Cardiac septum (tissue), 1 donor: ENCODE results near the gene TBC1D2. TPM values are rescaled to one million over a fixed set of nuclear protein-coding genes. Genes with fewer than 3 reads are reported as not detected.

Experiments used
- DNase-seq: peaks from one replicate; pipeline ENCODE4 v3.0.0-alpha.2; 2020; ENCODE audit warnings: low spot score
- intact Hi-C: fragments of 100-400 bp; cut with DNase I; formaldehyde crosslinking; loops from one replicate; pipeline ENCODE4 v1.14.0; 2022
- total RNA-seq: library from RNA; stranded (reverse); fragmentation: NEBNext Ultra II Directional; extraction: Animal tissue kit (Norgen Biotek cat#: 25700); gene quantifications from one replicate; pipeline ENCODE4 v1.2.1, GENCODE V29; 2021
- donor health status: DM: no; HTN: no; CAD: no.

The TBC1D2 gene
- total RNA-seq, 1 donor from 2014 or later: 2.0 TPM

- intact Hi-C loops: no loop called here
- DNase-seq: no peak
Measured at GRCh38 chr9:98247831-98248657, 7.4 kb downstream of the TBC1D2 start.

- intact Hi-C loops: no loop called here
Measured at GRCh38 chr9:98242426-98242825, 13.0 kb downstream of the TBC1D2 start.

GRCh38 chr9:98241357-98242300, 13.8 kb downstream of the TBC1D2 start:
- intact Hi-C loops: no loop called here
- no peak for DNase-seq

More at GRCh38 chr9:98242426-98242825, 13.0 kb downstream of the TBC1D2 start:
- no peak for DNase-seq

DNA sequence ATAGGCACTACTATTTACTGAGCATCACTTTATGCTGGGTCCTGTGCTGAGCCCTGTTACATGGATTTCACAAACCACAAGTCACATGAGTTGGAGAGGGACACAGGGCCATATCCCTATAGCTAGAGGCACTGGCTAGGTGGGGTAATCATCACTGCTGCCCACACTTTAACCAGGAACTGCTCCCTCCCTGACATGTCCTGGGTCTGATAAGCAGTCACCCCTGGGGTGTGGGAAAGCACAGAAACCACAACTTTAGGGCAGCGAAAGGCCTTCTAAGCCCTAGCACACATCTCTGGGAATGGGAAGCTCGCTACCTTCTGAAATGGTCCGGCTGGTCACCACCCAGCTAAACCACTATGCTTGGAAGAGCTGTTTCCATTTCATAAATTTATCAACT, 15.0 kb downstream of the TBC1D2 start:
- intact Hi-C loops: no loop called here

DNA sequence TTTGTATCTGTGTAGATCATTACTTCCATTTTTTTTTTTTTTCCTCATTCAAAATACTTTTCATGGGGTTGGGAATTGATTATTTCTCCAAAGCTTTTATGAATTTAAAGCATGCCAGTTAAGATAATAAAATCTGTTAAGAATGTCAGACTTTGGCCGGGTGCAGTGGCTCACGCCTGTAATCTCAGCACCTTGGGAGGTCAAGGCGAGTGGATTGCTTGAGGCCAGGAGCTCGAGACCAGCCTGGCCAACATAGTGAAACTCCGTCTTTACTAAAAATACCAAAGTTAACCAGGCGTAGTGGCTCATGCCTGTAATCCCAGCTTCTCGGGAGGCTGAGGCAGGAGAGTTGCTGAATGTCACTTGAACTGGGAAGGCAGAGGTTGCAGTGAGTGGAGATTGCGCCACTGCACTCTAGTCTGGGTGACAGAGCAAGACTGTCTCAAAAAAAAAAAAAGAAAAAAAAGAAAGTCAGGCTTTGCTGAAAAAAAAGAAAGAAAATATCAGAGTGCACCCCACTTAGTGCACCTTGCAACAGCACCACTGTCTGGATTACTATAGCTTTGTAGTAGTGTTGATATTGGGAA, 18.5 kb downstream of the TBC1D2 start:
- intact Hi-C loops: no loop called here
- no peak for DNase-seq

More for the DNA sequence above, 15.0 kb downstream of the TBC1D2 start:
- DNase-seq: no peak

DNA sequence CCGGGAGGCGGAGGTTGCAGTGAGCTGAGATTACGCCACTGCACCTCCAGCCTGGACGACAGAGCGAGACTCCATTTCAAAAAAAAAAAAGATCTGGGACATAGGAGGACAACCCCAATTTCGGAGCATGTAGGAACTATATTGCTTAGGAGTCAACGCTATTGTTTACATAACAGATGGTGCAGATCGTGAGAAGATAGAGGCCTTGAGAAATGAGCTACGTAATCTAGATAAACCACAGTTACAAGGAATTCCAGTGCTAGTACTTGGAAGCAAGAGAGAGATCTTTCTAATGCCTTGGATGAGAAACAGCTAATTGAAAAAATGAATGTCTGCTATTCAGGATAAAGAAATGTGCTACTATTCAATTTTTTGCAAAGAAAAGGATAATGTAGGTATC, 20.3 kb downstream of the TBC1D2 start:
- no peak for DNase-seq
- intact Hi-C loops: no loop called here

DNA sequence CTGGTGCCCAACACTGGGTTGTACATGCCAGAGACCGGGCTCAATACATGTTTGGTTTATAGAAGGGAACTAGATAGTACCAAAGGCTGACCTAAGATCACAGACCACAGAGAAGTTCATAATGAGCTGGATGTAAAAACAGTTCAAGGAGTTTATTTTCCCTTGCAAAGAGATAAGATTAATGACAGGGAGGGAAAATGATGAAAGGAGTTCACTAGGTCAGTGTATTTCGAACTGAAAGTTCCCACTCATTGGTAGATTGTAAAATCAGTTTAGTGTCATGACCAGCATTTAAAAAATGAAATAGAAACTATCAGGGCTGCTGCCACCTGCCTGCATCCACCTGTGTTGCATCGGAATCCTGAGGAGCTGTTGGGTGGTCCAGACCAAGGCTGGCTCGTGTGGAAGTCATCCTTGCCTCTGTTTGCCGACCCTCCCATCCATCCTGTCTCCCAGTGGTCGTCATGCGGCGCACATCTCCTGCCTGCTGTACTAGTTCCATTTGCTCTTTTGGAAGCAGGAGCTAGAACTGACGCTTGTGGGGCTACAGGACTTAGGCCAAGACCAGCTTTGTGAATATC, 21.1 kb downstream of the TBC1D2 start:
- intact Hi-C loops: no loop called here
- DNase-seq: no peak

GRCh38 chr9:98232926-98233325, 22.5 kb downstream of the TBC1D2 start:
- intact Hi-C loops: no loop called here

GRCh38 chr9:98231770-98232478, 23.5 kb downstream of the TBC1D2 start:
- intact Hi-C loops: no loop called here

More at GRCh38 chr9:98232926-98233325, 22.5 kb downstream of the TBC1D2 start:
- no peak for DNase-seq

DNA sequence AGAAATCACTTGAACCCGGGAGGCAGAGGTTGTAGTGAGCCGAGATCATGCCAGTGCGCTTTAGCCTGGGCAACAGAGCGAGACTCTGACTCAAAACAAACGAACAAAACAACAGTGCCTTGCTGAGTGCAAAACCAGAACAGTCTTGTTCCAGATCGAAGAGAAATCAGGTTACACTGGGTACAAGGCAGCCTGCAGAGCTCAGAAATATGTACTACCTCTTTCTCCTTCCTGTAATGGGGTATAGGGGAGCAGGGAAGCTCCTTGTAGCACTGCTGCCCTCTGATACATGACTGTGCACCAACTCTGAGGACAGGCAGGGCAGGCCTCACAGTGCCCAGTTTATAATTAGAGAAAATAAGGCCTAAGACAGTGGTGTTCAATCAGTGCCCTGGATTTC, 24.7 kb downstream of the TBC1D2 start:
- DNase-seq: no peak
- intact Hi-C loops: no loop called here

More at GRCh38 chr9:98231770-98232478, 23.5 kb downstream of the TBC1D2 start:
- no peak for DNase-seq

DNA sequence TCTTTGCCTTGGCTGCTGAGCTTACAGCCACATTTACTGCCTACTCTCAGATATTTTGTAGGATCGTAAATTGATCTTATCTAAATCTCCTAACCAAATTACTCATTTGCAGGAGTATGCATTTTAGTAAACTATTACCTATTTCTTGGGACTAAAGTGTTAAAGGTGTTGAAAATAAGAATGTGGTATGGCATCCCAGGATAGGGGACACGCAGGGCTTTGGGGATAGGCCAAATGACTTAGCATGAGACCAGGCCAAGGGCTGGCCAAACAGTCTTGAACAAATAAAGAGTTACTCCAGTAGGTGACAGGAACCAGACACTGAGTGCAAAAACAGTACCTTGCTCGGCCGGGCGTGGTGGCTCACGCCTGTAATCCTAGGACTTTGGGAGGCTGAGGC, 25.1 kb downstream of the TBC1D2 start:
- no peak for DNase-seq
- intact Hi-C loops: no loop called here

GRCh38 chr9:98229620-98230019, 25.8 kb downstream of the TBC1D2 start:
- intact Hi-C loops: no loop called here
- no peak for DNase-seq

DNA sequence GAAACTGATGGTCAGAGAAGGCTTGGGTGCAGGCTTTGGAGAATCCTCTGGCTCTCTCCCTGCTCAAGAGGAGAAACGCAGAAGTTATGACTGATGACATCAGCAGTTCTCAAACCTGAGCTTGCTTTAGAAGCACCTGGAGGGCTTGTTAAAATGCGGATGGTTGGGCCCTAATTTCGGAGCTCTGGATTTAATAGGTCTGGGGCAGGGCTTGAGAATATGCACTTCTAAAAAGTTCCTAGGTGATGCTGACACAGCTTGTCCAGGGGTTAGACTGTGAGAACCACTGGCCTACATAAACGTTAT, 26.4 kb downstream of the TBC1D2 start:
- intact Hi-C loops: no loop called here
- no peak for DNase-seq

GRCh38 chr9:98228392-98229089, 26.9 kb downstream of the TBC1D2 start:
- DNase-seq: peak; percentile 15
- intact Hi-C loops: no loop called here

- DNase-seq: peak; percentile 51
- intact Hi-C loops: no loop called here
Measured at GRCh38 chr9:98227883-98228282, 27.6 kb downstream of the TBC1D2 start.

DNA sequence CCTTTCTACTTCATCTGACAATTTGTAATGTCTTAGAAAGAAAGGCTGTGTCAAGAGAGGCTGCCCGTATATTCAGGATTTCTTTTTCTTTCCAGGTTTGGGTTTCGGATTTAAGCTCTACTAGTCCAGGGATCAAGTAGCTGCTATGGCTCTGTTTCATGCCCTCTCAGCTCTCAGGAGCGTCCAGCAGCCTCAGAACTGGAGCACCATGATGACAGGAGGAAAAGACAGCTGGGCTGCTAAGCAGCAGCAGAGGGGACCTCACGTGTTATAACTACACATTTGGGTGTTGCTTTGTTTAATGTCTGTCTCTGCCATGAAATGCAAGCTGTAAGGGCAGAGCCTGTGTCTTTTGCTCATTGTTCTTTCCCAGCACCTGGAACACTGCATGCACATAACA, 28.5 kb downstream of the TBC1D2 start:
- DNase-seq: no peak
- intact Hi-C loops: no loop called here

GRCh38 chr9:98226516-98226915, 28.9 kb downstream of the TBC1D2 start:
- intact Hi-C loops: no loop called here

GRCh38 chr9:98225015-98225442, 30.4 kb downstream of the TBC1D2 start:
- intact Hi-C loops: no loop called here
- DNase-seq: peak; percentile 70

More at GRCh38 chr9:98226516-98226915, 28.9 kb downstream of the TBC1D2 start:
- no peak for DNase-seq
